T-helper 1 cell treated with Interleukin-12 subunit alpha and Interleukin-12 subunit beta and Interleukin-4 antibody, amounts not matched to agents 30 ng/mL and 1 ng/mL, for 36 hours (primary cell): ENCODE data around the gene FNIP1. TPM values are rescaled to one million over a fixed set of nuclear protein-coding genes. Genes with fewer than 3 reads are reported as not detected.
"Not testable (repeated sequence)": the region's sequence is repeated elsewhere in the genome, so short reads cannot be mapped to it uniquely, and the experiment has no call there.

Source experiments
- intact Hi-C: fragments of 100-400 bp; cut with micrococcal nuclease; formaldehyde crosslinking; loops from one replicate; pipeline ENCODE4 v1.15.1; 2024
- total RNA-seq: library from RNA; stranded (reverse); gene quantifications from 2 replicates; pipeline ENCODE4 v1.2.3, GENCODE V29; 2022

Gene FNIP1
- total RNA-seq, result 29.7 and 30.1 TPM in 2 replicates

DNA sequence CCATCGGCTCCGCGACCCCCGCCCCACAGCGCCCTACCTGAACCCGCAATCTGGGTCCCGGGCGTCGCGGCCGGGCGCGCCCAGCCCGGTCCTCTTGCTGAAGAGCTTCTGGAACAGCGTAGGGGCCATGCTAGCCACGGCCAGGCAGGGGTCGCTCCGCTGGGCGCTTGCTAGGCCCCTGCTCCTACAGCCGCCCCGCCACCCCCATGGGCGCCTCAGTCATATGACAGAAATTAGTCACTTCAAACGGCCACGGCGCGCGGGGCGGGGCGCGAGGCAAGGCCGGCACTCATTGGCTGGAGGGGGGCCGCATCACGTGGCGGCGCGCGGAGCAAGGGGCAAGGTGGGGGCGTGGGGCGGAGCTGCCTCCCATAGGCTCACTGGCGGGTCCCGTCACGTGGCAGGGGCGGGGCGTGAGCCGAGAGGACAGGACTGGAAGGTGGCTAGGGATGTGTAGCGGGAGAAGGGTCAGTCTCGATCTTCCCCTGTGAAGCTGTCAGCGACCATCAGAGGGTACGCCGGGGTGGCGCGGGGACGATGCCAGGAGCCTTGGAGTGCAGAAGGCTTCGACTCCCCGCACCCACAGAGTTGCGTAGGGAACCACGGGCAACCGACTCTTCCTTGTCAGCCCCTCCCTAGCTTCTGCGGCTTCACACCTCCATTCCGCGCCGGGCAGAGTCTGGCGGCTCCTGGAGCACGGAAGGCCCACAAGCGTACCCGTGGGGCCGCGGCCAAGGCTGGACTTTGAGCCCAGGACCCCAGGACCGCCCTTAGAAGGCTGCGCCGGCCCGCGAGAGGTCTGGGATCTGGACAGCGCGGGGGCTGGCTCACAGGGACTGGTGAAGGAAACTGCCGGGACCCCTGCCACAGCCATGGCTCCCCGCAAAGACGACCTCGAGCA lies at the start of gene FNIP1:
Gene FNIP1, minus strand, starts transcription at position 225 of the 901 bp plus-strand sequence. Its CDS starts 96 bp downstream, at position 129.
- intact Hi-C loops, result loop anchor here (1.0 to 10.0 kb wide), 20 partner anchors 50 to 1256 kb away; partner anchors contain the start of genes AFF4, CDC42SE2, GDF9 and HSPA4

DNA sequence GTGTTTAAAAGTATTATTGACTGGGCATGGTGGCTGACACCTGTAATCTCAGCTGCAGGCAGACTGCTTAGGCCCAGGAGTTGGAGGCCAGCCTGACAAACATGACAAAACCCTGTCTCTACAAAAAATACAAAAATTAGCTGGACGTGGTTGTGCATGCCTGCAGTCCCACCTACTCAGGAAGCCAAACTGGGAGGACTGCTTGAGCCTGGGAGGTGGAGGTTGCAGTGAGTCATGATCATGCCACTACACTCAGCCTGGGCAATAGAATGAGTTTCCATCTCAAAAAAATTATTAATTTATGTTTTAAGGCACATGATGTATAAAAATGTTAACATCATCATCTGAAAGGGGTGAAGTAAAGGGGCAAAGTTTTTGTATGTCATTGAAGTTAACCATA lies 49.7 kb upstream of the FNIP1 start:
- intact Hi-C loops, result no loop called here

DNA sequence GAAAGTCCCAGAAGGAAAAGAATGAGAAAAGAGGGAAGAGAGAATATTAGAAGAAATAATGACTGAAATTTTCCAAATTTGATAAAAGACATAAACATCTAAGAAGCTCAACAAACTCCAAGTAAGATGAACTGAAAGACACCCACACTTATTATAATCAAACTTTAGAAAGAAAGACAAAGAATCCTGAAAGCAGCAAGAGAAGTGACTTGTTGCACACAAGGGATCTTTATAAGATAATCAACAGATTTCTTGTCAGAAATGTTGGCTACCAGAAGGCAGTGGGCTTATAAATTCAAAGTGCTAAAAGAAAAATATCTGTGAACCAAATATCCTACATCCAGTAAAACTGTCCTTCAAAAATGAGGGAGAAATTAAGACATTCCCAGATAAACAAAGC lies 49.0 kb upstream of the FNIP1 start:
- intact Hi-C loops, result no loop called here

- intact Hi-C loops, result not testable (repeated sequence)
Measured at GRCh38 chr5:131842971-131843370, 46.2 kb upstream of the FNIP1 start.

- intact Hi-C loops, result not testable (repeated sequence)
Measured at GRCh38 chr5:131832702-131833101, 35.9 kb upstream of the FNIP1 start.

GRCh38 chr5:131825404-131826013 lies 28.7 kb upstream of the FNIP1 start:
- intact Hi-C loops, result no loop called here

DNA sequence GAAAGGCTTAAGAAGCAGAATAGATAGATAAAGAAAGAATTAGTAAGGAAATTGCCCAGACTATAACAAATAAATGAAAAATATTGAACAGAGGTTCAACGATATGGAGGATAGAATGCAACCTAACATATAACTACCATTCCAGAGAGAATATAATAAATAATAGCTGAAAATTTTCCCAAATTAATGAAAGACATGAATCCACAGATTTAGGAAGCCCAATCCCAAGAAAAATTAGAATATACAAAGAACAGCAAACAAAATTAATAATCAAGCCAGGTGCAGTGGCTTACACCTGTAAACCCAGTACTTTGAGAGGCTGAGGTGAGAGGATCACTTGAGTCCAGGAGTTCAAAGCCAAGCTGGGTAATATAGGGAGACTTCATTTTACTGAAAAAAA lies 27.8 kb upstream of the FNIP1 start:
- intact Hi-C loops, result no loop called here

- intact Hi-C loops, result no loop called here
Measured at GRCh38 chr5:131821221-131821620, 24.4 kb upstream of the FNIP1 start.

DNA sequence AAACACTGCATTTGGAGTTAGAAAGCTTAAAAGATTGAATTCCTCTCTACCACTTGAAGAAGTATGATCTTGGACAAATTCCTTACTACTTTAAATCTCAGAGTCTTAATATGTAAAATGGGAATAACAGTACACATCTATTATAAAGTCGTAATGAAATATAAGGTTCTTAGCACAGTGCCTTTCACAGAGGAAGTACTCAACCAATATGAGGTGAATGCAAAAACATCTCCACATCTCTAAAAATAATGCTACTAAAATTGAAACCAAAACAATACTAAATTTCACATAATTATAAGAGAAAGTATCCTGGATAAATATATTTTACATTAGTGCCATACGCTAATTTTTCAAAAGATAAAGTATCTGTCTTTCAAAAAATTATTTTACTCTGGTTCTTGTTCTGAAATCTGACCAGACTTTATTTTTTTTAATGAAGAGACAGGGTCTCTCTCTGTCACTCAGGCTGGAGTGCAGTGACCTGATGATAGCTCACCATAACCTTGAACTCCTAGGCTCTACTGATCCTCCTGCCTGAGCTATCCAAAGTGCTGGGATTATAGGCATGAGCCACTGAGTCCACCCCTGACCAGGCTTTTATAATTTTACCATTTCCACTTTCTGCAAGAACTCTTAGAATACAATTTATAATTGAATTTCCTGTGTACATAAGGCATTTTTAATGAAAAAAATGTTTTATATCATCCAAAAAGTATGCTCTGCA lies 21.3 kb upstream of the FNIP1 start:
- intact Hi-C loops, result no loop called here

- intact Hi-C loops, result no loop called here
Measured at GRCh38 chr5:131814990-131815389, 18.2 kb upstream of the FNIP1 start.

GRCh38 chr5:131812371-131813160 lies 15.7 kb upstream of the FNIP1 start:
- intact Hi-C loops, result no loop called here

DNA sequence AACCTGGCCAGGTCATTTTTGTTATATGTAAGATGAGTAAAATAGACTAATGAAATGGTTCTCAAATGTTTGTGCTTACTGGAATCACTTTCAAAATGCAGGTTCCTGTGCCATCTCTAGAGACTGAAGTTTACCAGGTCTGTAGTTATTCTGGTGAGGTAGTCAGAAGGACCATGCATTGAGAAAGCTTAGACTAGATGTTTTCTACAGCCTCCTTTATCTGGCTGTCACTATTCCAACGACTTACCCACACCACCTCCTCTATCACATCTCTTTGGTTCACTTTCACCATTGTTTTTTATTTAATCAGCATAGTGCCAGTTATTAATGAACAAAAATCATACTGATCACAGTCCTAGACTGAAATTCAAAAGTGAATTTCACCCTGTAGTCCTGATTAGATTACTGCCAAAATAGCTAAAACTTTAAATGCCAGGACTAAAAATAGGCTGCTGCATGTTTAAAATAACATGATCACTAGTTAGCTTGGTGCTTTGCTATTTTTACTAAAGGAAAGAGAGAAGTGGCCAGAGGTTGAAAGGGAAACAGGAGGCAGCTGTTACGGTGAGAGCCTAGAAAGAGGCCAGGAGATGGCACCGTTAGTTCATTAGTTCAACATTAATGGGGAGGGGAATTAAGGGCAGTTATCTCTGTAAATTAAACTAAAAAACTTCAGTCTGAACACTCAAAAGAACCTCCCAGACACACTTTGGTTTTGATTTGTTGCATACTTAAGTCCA lies 13.9 kb upstream of the FNIP1 start:
- intact Hi-C loops, result loop anchor here (1.0 kb wide), 4 partner anchors 198 to 324 kb away; no protein-coding TSS in a partner anchor

- intact Hi-C loops, result loop anchor here (1.0 to 10.0 kb wide), 10 partner anchors 205 to 1257 kb away; partner anchors contain the start of genes AFF4, CDC42SE2, GDF9 and HSPA4
Measured at GRCh38 chr5:131795879-131796792, 681 bp downstream of the FNIP1 start.

DNA sequence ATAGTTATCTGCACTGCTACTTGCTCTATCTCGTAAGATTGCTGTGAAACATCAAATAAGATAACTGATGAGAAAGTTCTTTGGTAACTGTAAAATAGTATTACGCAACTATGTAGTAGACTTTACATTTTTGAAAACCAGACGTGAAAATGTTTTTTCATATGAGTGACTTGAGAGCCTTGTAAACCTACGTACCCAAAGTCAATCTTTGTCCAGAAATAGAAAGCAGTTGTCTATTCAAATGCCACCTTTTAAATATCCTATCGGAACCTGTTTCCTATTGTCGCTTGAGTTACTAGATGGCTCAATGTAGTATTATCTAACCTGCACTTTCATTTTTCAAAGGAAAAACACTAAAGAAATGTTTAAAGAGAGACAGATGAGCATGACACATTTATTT lies 1.6 kb downstream of the FNIP1 start:
- intact Hi-C loops, result loop anchor here (1.0 to 10.0 kb wide), 6 partner anchors 206 to 728 kb away; partner anchors contain the start of genes CDC42SE2 and IRF1

DNA sequence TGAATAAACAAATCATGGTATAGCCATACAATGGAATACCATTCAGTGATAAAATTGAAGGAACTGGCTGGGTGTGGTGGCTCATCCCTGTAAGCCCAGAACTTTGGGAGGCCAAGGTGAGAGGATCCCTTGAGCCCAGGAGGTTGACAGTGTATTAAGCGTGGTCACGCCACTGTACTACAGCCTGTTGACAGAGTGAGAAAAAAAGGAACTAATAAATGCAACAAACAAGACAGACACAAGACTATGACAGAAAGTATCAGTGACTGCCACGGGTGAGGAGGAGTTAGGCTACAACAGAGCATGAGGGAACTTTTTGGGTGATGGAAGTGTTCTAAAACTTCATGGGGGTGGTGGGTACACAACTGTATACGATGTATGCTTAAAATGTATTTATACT lies 2.2 kb downstream of the FNIP1 start:
- intact Hi-C loops, result loop anchor here (10.0 kb wide), 1 partner anchor 700 kb away; the partner anchor contains the start of gene IRF1

- intact Hi-C loops, result loop anchor here (10.0 kb wide), 1 partner anchor 702 kb away; the partner anchor contains the start of gene IRF1
Measured at GRCh38 chr5:131792896-131793295, 3.9 kb downstream of the FNIP1 start.

DNA sequence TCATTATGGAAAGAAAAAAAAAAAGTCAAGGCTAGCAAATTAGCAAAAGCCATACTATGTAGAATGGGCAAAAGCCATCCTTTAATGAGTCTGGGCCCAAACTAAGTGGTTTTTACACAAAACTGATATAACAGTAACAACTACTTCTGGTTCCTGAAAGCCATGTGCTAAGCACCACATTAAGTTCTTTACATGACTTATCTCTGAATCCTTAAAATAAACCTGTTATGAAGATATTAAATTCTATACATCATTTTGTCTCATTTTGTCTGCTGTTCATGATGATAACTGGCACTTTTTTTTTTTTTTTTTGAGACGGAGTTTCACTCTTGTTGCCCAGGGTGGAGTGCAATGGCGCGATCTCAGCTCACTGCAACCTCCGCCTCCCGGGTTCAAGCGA lies 5.0 kb downstream of the FNIP1 start:
- intact Hi-C loops, result loop anchor here (10.0 kb wide), 1 partner anchor 703 kb away; the partner anchor contains the start of gene IRF1

GRCh38 chr5:131790550-131790949 lies 6.3 kb downstream of the FNIP1 start:
- intact Hi-C loops, result loop anchor here (10.0 kb wide), 1 partner anchor 704 kb away; the partner anchor contains the start of gene IRF1
